ENCODE data around the gene CASQ2. TPM values are rescaled to one million over a fixed set of nuclear protein-coding genes. Genes with fewer than 3 reads are reported as not detected.

The CASQ2 gene
- polyA plus RNA-seq, 12 donors, result 191 to 1,063 (median 826) TPM

- DNase-seq, result no peak
These were observed 23.8 kb downstream of the CASQ2 start for GRCh38 chr1:115744646-115745275.

- DNase-seq, result no peak
These were observed 27.7 kb downstream of the CASQ2 start for GRCh38 chr1:115740811-115741210.

GRCh38 chr1:115732316-115732715 lies 36.2 kb downstream of the CASQ2 start:
- DNase-seq, result no peak

GRCh38 chr1:115729756-115730155 lies 38.8 kb downstream of the CASQ2 start:
- DNase-seq, result no peak

GRCh38 chr1:115728341-115728740 lies 40.2 kb downstream of the CASQ2 start:
- DNase-seq, result no peak

GRCh38 chr1:115727706-115728249 lies 40.7 kb downstream of the CASQ2 start:
- peak; percentile 61 for DNase-seq

GRCh38 chr1:115726570-115726969 lies 41.9 kb downstream of the CASQ2 start:
- DNase-seq, result no peak

GRCh38 chr1:115726161-115726560 lies 42.4 kb downstream of the CASQ2 start:
- DNase-seq, result no peak

GRCh38 chr1:115725600-115725999 lies 42.9 kb downstream of the CASQ2 start:
- no peak for DNase-seq

GRCh38 chr1:115723756-115724155 lies 44.8 kb downstream of the CASQ2 start:
- no peak for DNase-seq

GRCh38 chr1:115722221-115722620 lies 46.3 kb downstream of the CASQ2 start:
- DNase-seq, result peak; percentile 16

- no peak for DNase-seq
These were observed 49.2 kb downstream of the CASQ2 start for GRCh38 chr1:115719285-115719684.

- no peak for DNase-seq
These were observed 50.3 kb downstream of the CASQ2 start for GRCh38 chr1:115718011-115718754.

- peak; percentile 22 for DNase-seq
These were observed 51.0 kb downstream of the CASQ2 start for GRCh38 chr1:115717541-115717940.

- DNase-seq, result no peak
These were observed 53.9 kb downstream of the CASQ2 start for GRCh38 chr1:115714572-115715141.

- DNase-seq, result no peak
These were observed 54.6 kb downstream of the CASQ2 start for GRCh38 chr1:115713906-115714305.

GRCh38 chr1:115712911-115713609 lies 55.5 kb downstream of the CASQ2 start:
- no peak for DNase-seq

- no peak for DNase-seq
These were observed 57.5 kb downstream of the CASQ2 start for GRCh38 chr1:115710859-115711624.

- peak; percentile 31 for DNase-seq
These were observed 61.7 kb downstream of the CASQ2 start for GRCh38 chr1:115706587-115707425.

GRCh38 chr1:115705963-115706362 lies 62.6 kb downstream of the CASQ2 start:
- no peak for DNase-seq

All from muscle of arm (tissue), 12 donors.